Measurements from ENCODE around the gene LEPR.

The LEPR gene

DNA sequence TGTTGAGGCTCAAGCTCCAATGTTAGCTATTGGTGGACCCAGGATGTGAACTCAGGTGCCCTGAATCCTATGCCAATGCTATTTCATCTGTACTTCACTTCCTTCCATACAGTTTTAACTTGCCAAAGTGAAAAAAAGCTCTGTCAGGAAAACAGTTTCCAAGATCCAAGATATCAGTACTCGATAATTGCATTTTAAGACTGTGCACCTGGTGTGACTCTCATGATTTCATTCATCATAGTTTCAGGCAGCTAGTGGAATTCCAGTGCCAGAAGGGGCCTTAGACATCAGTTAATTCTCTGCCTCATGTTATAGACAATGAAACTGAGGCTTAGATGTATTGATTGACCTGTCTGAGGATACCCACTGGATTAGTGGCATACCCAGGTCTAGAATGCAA lies 26.5 kb upstream of the LEPR start:
- no peak for DNase-seq
- Histone ChIP-seq H3K27ac (no peak overlapping the region), H3K4me1 (no peaks in the 10 kb centered on the region), H3K4me3 (no peak overlapping the region), H3K9me3 (no peaks in the 10 kb centered on the region), H3K36me3 (peaks cover under 1 to 37% (median 10%) of the 10 kb centered on the region in 3 donors), H3K27me3 (no peaks in the 10 kb centered on the region)
- TF ChIP-seq, protein P1, sequence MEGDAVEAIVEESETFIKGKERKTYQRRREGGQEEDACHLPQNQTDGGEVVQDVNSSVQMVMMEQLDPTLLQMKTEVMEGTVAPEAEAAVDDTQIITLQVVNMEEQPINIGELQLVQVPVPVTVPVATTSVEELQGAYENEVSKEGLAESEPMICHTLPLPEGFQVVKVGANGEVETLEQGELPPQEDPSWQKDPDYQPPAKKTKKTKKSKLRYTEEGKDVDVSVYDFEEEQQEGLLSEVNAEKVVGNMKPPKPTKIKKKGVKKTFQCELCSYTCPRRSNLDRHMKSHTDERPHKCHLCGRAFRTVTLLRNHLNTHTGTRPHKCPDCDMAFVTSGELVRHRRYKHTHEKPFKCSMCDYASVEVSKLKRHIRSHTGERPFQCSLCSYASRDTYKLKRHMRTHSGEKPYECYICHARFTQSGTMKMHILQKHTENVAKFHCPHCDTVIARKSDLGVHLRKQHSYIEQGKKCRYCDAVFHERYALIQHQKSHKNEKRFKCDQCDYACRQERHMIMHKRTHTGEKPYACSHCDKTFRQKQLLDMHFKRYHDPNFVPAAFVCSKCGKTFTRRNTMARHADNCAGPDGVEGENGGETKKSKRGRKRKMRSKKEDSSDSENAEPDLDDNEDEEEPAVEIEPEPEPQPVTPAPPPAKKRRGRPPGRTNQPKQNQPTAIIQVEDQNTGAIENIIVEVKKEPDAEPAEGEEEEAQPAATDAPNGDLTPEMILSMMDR (IDR thresholded peaks at IDR 0.05), result no peak
- intact Hi-C loops (cut with DNase I; ENCODE audit: low total_unique reads), result no loop called here

DNA sequence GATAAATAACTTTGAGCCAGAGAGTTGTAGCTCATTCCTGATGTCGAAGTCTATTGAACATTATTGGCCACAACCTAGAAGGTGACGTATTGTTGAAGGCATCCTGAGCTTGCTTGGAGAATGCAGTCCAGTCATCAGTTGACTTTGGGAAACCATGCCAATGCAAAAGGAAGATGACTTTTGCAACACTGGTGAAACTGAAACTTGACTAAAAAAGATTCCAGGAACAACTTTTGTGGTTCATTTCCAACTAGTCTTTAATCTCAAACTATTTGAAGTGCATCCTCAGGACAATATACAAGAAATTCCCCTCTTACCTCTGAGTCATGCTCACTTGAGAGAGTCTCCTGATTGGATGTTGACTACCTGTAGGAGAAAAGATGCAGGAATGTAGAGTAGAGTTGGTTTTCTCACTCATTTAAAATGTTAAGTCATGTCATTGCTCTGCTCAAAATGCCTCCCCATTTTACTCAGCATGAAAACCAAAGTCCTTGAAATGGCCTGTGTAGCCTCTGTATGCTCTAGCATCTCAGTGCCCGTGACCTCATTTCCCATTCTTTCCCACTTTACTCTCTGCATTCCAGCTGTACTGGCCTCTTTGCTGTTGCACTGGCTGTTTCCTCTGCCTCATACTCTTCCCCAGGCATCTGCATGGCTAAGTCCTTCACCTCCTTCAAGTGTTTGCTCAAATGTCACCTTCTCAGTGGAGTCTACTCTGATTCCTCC lies 24.4 kb upstream of the LEPR start:
- Histone ChIP-seq H3K4me1 (no peaks in the 10 kb centered on the region), H3K9me3 (no peaks in the 10 kb centered on the region), H3K27me3 (no peaks in the 10 kb centered on the region), H3K36me3 (peaks cover 0 to 29% (median 6%) of the 10 kb centered on the region in 3 donors), H3K27ac (no peak overlapping the region), H3K4me3 (no peak overlapping the region)
- DNase-seq, result no peak
- TF ChIP-seq, protein P1 (IDR thresholded peaks at IDR 0.05), result no peak
- intact Hi-C loops (cut with DNase I; ENCODE audit: low total_unique reads), result no loop called here

DNA sequence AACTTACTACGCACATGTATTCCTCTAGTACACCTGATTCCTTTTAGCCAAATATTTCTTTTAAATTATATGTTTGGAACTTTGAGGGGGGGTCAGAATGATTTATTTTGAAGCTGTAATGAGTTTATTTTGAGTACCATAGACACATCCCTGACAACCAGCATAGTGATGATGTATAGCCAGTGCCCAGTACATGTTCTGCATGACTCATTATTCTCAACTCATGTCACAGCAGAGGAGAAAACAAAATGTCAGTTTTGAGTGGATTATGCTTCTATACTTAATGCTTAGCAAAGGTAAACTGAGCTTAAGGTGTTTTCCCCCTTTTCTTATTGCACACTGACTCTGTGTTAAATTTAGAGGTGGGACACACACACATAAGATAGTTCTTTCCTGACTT lies 22.4 kb upstream of the LEPR start:
- no peaks in the 10 kb centered on the region for H3K27me3 ChIP-seq
- H3K9me3 ChIP-seq, result no peaks in the 10 kb centered on the region
- no peak for DNase-seq
- H3K4me1 ChIP-seq, result no peaks in the 10 kb centered on the region
- no peak overlapping the region for H3K4me3 ChIP-seq
- intact Hi-C loops (cut with DNase I; ENCODE audit: low total_unique reads), result no loop called here
- TF ChIP-seq, protein P1 (IDR thresholded peaks at IDR 0.05), result no peak
- peaks cover 0 to 19% (median 0%) of the 10 kb centered on the region in 3 donors for H3K36me3 ChIP-seq
- H3K27ac ChIP-seq, result no peak overlapping the region

DNA sequence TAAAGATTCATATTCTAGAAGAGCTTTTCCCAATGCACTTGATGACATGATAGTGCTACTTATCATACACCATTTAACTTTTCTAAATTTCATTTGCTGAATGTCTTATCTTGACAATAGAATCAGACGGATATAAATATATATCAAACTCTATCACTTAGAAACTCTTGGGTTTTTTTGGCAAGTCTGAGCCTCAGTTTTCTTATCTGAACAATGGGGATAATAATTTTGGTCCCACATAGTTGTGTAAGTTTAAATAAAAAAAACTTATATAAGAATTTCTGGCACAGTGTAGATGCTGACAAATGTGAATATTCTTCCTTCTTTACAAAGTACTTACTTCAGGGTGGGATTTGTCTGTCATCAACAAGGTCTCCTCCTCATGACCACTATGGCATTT lies 21.5 kb upstream of the LEPR start:
- peaks cover 0 to 15% (median 0%) of the 10 kb centered on the region in 3 donors for H3K36me3 ChIP-seq

DNA sequence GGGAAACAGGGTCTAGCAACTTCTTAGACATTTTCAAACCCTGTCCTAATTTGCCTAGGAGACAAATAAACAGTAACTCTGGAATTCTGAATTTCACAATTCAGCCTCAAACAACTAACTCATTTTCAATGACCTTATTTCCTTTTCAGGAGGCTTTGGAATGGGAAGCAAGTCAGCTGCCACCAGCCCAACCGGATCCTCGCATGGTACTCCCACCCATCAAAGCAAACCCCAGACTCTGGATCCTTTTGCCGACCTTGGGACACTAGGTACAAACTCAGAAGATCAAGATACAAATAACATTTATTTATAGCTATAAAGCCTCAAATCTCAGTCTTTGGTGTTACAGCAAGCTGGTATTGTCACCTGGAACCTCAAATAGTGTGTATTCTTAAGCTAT lies 18.9 kb upstream of the LEPR start:
- DNase-seq, result no peak
- Histone ChIP-seq H3K27ac (no peak overlapping the region), H3K36me3 (peaks cover 0 to 5% (median 0%) of the 10 kb centered on the region in 3 donors), H3K9me3 (no peaks in the 10 kb centered on the region), H3K4me1 (no peaks in the 10 kb centered on the region), H3K27me3 (no peaks in the 10 kb centered on the region), H3K4me3 (no peak overlapping the region)
- TF ChIP-seq, protein P1 (IDR thresholded peaks at IDR 0.05), result no peak
- intact Hi-C loops (cut with DNase I; ENCODE audit: low total_unique reads), result no loop called here

More for the DNA sequence above, 21.5 kb upstream of the LEPR start:
- no peak for DNase-seq
- H3K4me3 ChIP-seq, result no peak overlapping the region
- no peak overlapping the region for H3K27ac ChIP-seq
- H3K4me1 ChIP-seq, result no peaks in the 10 kb centered on the region
- H3K9me3 ChIP-seq, result no peaks in the 10 kb centered on the region
- intact Hi-C loops (cut with DNase I; ENCODE audit: low total_unique reads), result no loop called here
- no peaks in the 10 kb centered on the region for H3K27me3 ChIP-seq
- TF ChIP-seq, protein P1 (IDR thresholded peaks at IDR 0.05), result no peak
